ENCODE measurements around the gene TFCP2L1. TPM values are rescaled to one million over a fixed set of nuclear protein-coding genes. Genes with fewer than 3 reads are reported as not detected.

Gene TFCP2L1
- total and polyA plus RNA-seq, 4 donors: 0.06 to 1.5 (median 0.36) TPM

GRCh38 chr2:121245120-121245820 is 39.7 kb downstream of the TFCP2L1 start:
- Histone ChIP-seq H3K36me3 (ENCODE audit: control insufficient read depth in 4 of 4, insufficient read depth in 3 of 4, low read depth in 1 of 4, low read length in 3 of 4) (no peaks in the 10 kb centered on the region), H3K9ac (ENCODE audit: low read depth in 1 of 2, low read length in 2 of 2) (no peak overlapping the region), H3K4me1 (ENCODE audit: control insufficient read depth in 4 of 4, insufficient read depth in 4 of 4, low read length in 3 of 4) (no peaks in the 10 kb centered on the region), H3K27ac (ENCODE audit: low read depth in 1 of 2, low read length in 2 of 2) (no peak overlapping the region), H3K9me3 (ENCODE audit: control insufficient read depth in 4 of 4, low read length in 3 of 4) (no peaks in the 10 kb centered on the region), H3K4me3 (ENCODE audit: low read depth in 1 of 3, low read length in 3 of 3) (no peak overlapping the region), H3K27me3 (ENCODE audit: control insufficient read depth in 4 of 4, insufficient read depth in 4 of 4, low read length in 3 of 4) (no peaks in the 10 kb centered on the region)
- DNase-seq (ENCODE audit: low spot score): no peak
- WGBS: 87% methylated on average over 13 of the region's 13 CpGs
- TF ChIP-seq JUND (IDR thresholded peaks at IDR 0.05): no peak
- TF ChIP-seq REST (IDR thresholded peaks at IDR 0.05): no peak
- TF ChIP-seq TAF1 (conservative IDR thresholded peaks at IDR 0.05): no peak
- no peak for TF ChIP-seq ATF3 (IDR thresholded peaks at IDR 0.05)
- no peak for TF ChIP-seq NR2F2 (IDR thresholded peaks at IDR 0.05)
- TF ChIP-seq RAD21 (IDR thresholded peaks at IDR 0.05): no peak
- TF ChIP-seq RXRA (IDR thresholded peaks at IDR 0.05): no peak
- no peak for TF ChIP-seq CTCF (IDR thresholded peaks at IDR 0.05; ENCODE audit: low read depth, low read length, missing input control)
- TF ChIP-seq HNF4A (conservative IDR thresholded peaks at IDR 0.05): no peak
- no peak for TF ChIP-seq YY1 (IDR thresholded peaks at IDR 0.05)
- TF ChIP-seq MAX (IDR thresholded peaks at IDR 0.05): no peak
- no peak for TF ChIP-seq EGR1 (IDR thresholded peaks at IDR 0.05; ENCODE audit: low read depth in 2 of 2)
- no peak for TF ChIP-seq FOXA2 (IDR thresholded peaks at IDR 0.05)
- no peak for TF ChIP-seq HNF4G (IDR thresholded peaks at IDR 0.05)
- TF ChIP-seq FOXA1 (IDR thresholded peaks at IDR 0.05): no peak
- TF ChIP-seq SP1 (IDR thresholded peaks at IDR 0.05): no peak
- no peak for TF ChIP-seq ZBTB33 (IDR thresholded peaks at IDR 0.05)
- no peak for TF ChIP-seq GABPA (IDR thresholded peaks at IDR 0.05 in 1 of 2, conservative IDR thresholded peaks at IDR 0.05 in 1 of 2)

All from liver (tissue), 9 donors.